Superior temporal gyrus (tissue), 1 donor: ENCODE measurements around the gene SLC30A1.

Experiments
- DNase-seq: peaks from one replicate; pipeline ENCODE4 v3.0.0-alpha.2; 2016; ENCODE audit errors: extremely low spot score

The SLC30A1 gene

GRCh38 chr1:211524521-211524920, 54.4 kb downstream of the SLC30A1 start:
- no peak for DNase-seq

GRCh38 chr1:211522804-211523203, 56.2 kb downstream of the SLC30A1 start:
- no peak for DNase-seq
